GM21526 (cell line): ENCODE data around the gene TEX26.

ENCODE experiments used
- ATAC-seq: cut with Tn5 transposase; IDR thresholded peaks from one replicate; pipeline ENCODE4 v1.9.1; 2021; ENCODE audit warnings: moderate library complexity; ENCODE audit not compliant: unreplicated experiment, low FRiP score

TEX26 gene

DNA sequence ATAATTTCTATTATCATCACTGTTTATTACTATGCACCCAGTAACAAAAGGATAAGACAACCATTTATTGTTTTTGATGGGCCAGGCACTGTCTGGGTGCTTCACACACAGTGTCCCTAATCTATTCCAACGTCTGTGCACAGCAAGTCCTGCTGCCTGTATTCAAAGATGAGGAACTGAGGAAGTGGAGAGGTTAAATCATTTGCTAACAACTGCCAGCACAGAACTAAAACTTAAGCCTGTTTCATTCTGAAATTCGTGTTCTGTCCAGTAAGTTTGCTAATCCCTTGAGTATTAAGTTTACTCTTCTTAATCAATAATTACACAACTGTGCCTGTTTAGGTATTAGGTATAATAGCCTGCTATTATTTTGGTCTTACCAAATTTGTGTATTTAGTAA is 41.9 kb downstream of the TEX26 start:
- ATAC-seq: no peak

DNA sequence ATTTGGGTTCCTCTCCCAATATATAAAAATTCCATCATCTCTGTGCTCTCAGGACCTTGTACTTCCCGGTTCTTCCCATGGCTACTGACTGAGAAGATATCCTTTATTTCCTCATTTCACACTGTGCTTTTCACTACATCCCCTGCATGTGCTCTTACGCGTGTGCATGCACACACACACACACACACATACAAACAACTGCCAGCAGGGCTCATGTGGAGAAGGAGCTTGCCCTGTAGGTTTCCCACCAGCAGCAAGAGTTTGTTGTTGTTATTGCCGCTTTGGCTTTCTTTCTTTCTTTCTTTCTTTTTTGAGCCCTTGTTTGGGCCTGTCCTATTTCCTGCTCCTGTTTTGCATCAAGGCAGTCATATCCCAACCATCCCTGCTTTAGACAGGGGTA is 43.6 kb downstream of the TEX26 start:
- ATAC-seq: no peak

DNA sequence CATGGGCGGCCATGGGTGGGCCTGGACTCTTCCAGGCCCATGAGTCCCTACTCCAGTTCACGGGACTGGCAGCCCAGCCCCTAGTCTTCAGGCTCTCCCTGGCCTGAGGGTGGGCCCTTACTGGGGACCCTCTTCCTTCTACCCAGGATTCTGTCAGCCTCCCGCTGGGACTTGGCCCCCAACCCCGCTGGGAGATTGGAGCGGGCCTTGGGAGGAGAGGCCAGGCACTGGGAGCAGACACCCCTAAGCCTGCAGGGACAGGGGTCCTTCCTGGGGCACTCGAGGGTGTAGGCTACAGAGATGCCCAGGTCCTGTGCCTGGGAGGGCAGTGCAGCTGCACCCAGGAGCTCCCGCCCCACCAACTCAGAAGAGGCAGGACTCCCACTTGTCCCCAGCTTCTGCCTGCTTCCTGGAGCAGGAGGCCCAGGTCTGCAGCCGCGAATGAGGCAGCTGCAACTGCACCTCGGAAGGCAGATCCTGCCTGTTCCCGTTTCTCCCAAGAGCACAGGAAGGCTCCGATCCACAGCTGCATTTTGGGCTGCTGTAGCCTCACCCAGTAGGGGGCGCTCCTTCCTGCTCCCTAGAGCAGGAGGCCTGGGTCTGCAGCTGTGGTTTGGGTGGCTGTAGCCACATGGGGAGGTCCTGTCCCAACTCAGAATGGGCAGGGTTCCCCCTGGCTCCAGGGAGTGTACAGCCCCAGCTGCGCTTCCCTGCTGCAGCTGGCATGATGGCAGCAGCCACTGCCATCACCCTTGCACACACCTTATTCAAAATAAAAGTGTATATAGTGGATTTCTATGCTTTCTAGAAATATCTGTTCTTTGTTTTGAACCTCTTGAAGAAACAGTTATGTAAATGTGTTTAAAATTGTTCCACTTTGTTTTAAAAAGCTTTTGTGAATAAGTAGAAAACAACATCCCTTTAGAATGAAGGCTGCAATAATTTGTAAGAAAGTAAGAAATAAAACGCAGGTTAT is 46.8 kb downstream of the TEX26 start:
- ATAC-seq: no peak

DNA sequence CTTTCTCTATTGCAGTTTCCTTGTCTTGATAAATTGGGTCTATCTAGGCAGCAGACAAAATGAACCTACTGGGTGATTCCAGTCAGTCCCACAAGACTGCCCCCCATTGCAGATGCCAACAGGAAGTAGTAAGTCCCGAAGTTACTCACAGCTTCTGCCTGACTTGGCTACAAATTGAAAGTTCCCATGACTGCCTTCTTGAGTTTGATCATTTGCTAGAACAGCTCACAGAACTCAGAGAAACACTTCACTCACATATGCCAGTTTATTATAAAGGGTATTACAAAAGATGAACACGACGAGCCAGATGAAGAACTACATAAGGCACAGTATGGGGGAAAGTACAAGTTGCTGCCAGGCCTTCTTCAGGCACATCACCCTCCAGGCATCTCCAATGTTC is 50.0 kb downstream of the TEX26 start:
- ATAC-seq: no peak

DNA sequence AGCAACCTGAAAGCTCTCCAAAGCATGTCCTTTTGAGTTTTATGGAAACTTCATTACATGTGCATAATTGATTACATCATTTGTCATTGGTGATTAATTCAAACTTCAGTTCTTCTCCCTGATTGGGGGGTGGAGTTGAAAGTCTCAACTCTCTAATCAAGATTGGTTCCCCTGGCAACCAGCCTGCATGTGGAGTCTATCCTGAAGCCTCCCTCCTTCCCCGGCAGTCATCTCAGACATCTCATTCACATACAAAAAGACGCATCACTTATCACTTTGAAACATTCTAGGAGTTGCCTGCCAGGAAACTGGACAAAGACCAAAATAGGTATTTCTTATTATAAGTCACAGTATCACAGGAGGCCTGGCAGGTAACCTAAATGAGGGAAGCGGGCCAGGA is 50.5 kb downstream of the TEX26 start:
- no peak for ATAC-seq

DNA sequence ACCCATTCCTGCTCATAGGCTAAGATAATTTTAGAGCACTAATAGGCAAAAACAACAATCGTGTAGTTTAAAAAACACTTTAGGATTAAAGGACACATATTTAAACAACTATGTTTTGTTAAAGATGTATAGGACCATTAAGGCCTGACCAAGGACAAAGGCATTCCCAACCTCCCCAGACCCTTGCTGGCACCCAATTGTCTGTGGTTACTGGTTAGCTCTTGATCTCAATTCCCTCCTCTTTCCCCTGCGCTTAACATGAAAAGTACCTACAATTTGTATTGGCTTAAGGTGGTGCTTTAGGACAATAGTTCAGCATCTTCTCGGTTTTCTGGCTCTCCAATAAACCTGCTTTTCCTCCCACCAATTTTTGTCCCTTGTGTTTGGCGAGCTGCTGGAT is 51.0 kb downstream of the TEX26 start:
- no peak for ATAC-seq

DNA sequence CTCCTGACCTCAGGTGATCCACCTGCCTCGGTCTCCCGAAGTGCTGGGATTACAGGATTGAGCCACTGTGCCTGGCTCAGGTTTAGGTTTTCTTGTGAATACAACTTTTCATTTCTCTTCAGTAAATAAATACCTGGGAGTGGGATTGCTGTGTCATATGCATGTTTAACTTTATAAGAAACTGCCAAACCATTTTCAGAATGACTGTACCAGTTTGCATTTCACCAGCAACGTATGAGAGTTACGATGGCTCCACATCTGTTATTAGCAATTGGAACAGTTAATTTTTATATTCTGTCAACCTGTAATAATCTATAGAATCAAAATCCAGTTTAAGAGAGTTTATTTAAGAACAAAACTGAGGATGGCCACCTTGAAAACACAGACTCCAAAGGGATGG is 52.2 kb downstream of the TEX26 start:
- no peak for ATAC-seq

DNA sequence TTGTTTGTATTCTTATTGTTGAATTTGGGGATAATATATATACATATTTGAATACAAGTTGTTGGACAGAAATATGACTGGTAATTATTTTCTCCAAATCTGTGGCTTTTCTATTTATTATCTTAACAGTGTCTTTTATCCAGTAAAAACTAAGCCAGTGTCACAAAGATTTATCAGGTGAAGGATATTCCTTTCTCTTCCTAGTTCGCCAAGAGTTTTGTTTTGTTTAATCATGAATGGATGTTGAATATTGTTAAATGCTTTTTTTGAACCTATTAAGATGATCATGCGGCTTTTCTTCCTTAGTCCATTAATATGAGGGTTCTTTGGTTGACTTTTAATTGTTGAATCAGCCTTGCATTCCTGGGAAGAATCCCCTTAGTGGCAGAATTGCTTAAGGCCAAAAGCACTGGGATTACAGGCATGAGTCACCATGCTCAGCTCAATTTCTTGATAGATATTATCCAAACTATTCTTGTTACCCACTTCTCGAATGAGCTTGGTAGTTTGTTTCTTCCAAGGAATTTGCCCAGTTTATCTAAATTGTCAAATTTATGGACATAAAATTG is 53.3 kb downstream of the TEX26 start:
- no peak for ATAC-seq

DNA sequence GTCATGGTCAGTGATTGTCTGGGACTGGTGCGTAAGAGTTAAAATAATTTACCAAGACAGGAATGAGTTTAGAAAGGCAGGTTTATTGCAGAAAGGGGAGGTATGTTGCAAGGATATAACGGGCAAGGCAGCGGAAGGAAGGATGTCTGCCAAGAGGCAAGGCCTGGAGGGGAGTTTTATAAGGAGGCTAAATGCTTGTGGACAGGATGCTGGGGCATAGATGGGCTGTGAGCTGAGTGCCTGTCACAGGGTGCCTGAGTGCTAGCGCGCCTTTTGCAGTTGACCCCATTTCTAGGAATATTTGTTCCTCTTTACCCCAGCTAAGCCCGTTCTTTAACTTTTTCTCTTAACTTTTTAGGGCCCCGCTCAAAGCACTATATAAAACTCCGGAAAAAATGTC is 58.7 kb downstream of the TEX26 start:
- ATAC-seq: no peak

DNA sequence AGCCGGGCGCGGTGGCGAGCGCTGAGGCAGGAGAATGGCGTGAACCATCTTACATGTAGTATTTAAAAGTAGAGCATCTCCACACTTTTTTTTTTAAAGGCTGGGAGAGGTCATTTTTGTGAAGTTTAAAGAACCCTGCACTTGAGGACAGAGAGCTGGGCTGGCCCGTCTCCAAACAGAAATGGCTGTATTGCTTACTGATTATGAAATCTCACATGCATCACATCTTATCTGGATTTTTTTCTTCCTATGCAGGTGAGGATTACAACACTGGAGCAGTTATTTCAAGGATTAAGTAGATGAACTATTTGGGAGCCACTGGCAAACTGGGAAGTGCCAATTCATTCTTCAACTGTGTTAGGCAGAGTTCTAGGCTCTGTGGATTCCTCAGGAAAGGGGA is 59.5 kb downstream of the TEX26 start:
- ATAC-seq: no peak

DNA sequence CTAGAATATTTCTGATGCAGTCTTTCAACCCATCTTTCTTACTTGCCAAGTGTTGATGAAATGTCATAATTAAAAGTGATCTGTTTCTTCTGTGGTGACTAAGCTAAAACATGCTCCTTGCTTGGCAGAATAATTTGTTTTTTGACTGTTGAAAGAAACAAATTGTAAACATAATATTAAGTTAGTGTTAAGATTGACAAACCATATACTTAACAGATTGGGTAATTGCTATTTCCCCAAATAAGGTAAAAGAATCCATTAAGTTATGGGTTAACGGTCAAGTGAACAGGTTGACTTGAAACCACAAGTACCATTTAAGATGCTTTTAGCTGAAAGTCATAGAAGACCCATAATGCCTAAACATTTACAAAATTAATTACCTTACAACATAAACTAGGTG is 62.9 kb downstream of the TEX26 start:
- ATAC-seq: no peak

DNA sequence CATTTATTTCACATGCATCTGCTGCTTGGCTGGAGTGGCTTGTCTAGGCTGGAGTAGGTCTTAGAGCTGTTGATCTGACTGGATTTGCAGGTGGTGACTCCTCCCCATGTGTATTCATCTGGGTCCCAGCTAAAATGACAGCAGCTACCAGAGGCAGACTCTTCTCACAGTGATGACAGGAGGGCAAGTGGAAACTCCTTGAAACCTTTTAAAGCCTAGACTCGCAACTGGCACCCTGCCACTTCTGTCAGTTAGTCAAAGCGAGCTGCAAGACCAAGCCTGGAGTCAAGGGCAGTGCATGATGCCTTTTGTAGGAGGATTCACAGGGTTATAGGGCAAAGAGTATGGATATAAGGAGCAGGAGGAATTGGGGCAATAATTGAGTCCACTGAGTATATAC is 65.2 kb downstream of the TEX26 start:
- no peak for ATAC-seq

DNA sequence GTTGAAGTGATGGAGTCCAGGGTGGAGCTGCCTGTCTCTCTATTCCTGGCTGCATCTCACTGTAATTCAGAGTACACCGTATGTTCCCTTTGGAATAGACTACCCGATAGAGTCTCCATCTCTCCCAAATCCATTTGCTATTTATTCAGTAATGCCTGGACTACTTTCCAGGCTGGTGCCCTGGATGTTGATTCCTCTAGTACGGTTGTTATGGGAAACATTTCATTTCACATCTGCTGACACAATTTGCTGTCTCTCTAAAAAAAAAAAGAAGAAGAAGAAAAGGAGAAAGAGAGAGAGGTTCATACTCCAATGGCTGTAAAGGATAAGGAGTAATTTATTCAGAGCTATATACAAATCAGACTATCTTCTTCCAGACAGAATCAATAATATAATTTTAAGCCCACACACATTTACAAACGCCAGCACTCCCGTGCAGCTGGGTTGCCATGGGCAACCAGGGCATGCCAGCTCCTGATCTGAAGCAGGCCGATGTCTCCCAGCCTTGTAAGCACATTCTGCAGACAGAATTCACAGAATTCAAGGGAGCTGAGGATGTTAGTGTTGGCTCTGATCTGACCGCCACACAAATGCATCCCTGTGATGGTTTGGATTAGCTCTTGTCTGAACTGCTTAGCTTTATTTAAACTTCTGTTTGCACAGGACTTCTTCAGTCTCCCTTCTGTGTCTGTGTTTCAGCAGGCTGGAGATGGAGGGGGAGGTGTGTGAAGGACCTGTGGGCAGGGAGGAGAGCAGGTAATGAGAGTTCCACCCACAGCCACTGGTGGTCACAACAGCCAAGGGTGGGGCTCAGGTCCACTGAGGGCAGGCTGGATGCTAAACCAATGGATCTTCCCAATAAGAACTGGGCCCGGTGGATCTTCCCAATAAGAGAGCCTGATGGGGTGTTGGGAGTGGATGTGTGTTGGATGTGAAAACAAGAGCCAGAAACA is 66.0 kb downstream of the TEX26 start:
- ATAC-seq: no peak

DNA sequence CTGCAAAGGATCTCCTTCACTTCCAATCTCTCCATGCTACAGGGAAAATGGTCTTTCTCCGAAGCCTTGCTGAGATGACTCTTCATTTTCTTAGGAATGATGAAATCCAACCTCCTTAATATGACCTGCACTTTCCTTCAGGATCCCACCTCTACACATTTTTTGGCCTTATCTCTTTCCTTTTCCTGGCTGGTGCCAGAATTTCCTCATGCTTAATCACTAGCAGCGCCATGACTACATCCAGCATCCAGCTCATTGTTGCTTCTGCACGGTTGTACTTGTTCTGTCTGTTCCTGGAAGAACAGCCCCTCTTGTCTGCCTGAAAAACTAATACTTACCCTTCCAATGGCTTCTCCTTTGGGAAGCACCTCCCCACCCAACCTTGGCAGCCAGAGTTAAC is 68.4 kb downstream of the TEX26 start:
- no peak for ATAC-seq

DNA sequence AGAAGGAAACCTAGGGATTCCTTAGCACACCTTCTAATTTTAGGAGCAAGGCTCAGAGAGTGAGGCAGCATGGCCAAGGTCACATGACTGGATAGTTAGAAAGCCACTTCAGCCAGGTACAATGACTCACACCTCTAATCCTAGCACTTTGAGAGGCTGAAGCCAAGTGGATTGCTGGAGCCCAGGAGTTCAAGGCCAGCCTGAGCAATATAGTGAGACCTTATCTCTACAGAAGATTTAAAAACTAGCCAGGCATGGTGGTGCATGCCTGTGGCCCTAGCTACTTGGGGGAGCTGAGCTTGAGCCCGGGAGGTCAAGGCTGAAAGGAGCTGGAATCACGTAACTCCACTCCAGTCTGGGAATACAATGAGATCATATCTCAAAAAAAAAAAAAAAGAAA is 69.2 kb downstream of the TEX26 start:
- ATAC-seq: no peak

DNA sequence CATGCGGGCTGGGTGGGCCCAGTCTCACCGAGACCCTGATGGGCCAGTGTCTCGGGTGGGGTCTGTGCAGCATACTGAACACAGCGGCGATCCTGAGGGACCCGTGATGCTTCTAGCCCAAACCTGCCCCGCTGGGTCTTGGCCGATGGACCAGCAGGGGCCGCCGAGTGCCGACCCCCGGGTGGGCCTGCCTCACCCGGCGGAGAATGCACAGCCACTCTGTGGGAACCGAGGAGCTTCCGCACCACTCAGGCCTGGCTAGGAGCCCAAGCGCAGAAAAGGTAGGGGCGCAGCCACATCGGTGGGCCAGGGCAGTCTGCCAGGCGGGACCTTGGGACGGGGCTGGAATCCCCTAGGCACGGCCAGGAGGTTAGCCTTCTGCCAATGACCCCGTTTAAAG is 72.6 kb downstream of the TEX26 start:
- no peak for ATAC-seq

DNA sequence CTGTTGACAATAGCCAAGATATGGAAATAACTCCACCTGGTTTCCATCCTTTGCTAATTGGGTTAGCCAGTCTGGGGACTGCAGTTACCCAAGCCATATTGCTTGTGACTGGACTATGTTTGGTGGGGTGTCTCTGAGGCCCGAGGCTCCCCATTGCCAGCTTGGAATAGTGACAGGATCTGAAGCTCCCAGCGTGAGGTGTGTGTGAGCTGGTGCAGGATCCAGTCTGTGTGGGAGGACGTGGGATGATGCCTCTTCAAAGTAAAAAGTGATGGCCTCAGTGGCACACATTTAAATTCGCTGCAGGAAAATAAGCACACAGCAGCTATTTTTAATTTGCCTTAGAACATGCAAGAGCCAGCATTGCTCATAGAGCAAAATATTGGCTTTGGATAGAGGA is 75.0 kb downstream of the TEX26 start:
- no peak for ATAC-seq

DNA sequence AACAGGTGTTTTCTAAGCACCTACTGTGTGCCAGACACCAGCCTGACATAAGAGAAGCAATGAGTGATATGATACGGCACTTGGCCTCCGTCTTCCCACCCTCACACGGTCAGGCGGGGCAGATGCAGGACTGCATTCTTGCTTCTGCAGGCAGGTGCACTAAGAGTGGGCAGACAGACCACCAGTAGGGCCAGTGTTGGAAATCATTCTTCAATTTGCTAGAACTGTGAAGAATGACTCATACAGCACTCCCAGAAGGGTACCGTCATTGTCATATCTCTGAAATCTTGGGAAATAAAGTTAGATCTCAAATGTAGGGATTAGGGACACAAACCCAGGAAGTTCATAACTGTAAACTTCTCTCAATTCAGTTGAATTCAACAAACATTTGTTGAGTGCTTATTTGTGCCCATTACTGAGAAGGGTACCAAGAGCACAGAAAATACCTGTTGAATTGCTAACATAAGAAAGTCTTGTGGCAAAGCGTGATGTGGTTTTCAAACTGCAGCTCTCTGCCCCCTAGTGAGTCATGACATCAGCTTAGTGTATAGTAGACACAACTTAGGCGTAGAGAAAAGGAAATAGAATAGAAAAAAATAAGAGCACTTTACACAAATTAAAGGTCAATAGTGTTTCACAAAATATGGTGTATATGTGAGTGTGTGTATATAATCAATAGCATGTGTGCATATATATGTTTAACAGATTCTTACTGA is 76.1 kb downstream of the TEX26 start:
- ATAC-seq: no peak

DNA sequence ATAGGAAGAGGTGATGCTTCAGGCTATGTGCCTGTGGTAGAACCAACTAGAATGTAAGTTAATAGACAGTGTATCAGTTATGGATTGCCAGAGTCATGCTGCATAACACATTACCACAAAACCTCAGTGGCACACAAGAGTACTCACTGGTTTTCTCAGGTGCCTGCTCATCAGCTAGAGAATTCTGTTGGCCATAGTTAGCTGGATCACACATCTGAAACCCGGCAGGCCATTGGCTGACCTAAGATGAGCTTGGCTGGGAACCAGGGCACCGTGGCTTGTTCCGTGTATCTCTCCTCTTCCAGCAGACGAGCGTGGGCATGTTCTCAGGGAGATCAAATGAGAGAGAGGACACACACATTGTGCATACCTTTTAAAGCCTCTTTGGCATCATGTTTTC is 76.7 kb downstream of the TEX26 start:
- no peak for ATAC-seq

DNA sequence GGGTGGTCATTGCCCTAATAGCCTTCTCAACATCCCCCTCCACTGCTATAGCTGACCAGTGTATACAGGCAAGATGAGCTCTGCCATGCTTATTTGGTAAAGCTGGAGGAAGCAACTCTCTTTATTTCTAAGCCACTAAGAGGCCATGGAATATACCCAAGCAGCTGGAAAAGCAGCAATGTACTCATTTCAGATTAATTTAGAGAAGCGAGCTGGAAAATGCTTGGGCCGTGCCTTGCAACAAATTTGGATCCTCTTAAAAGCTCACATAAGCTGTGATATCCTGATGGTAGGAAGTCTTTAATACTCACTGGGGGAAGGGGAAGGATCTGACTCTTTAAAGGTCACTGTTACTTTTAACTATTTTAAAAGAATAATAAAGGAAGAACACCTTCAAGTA is 77.8 kb downstream of the TEX26 start:
- no peak for ATAC-seq
